ENCODE results near the gene ASCL4.

GRCh38 chr12:107767466-107767865 is 7.0 kb upstream of the ASCL4 start:
- TF ChIP-seq, protein P1, sequence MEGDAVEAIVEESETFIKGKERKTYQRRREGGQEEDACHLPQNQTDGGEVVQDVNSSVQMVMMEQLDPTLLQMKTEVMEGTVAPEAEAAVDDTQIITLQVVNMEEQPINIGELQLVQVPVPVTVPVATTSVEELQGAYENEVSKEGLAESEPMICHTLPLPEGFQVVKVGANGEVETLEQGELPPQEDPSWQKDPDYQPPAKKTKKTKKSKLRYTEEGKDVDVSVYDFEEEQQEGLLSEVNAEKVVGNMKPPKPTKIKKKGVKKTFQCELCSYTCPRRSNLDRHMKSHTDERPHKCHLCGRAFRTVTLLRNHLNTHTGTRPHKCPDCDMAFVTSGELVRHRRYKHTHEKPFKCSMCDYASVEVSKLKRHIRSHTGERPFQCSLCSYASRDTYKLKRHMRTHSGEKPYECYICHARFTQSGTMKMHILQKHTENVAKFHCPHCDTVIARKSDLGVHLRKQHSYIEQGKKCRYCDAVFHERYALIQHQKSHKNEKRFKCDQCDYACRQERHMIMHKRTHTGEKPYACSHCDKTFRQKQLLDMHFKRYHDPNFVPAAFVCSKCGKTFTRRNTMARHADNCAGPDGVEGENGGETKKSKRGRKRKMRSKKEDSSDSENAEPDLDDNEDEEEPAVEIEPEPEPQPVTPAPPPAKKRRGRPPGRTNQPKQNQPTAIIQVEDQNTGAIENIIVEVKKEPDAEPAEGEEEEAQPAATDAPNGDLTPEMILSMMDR (conservative IDR thresholded peaks at IDR 0.05; ENCODE audit: low read depth, low read length) = no peak
- TF ChIP-seq MXI1 (IDR thresholded peaks at IDR 0.05; ENCODE audit: borderline replicate concordance, low read depth, low read length) = no peak

Measured in IMR-90 (cell line).